Tibial nerve (tissue), 4 donors: ENCODE data around the gene CTDSP2.

Source experiments
- CTCF ChIP-seq, 5 experiments: fragments of 200-600 bp in 3 of 5; fragments of 450-650 bp in 2 of 5; sonication (generic) in 3 of 5; IDR thresholded peaks; one replicate each; pipeline ENCODE4 v1.5.1; 2016 to 2019; ENCODE audit warnings: antibody characterized with exemption in 5 of 5, mild to moderate bottlenecking in 3 of 5, moderate library complexity in 2 of 5
- EP300 ChIP-seq, 2 donors: sonication (generic); formaldehyde crosslinking; IDR thresholded peaks; one replicate each; pipeline ENCODE4 v1.6.1; 2017; ENCODE audit warnings: antibody characterized with exemption in 2 of 2, mild to moderate bottlenecking in 1 of 2
- POLR2A ChIP-seq, 2 donors: fragments of 450-650 bp; IDR thresholded peaks; one replicate each; pipeline ENCODE4 v1.6.1; 2017; ENCODE audit warnings: antibody characterized with exemption in 2 of 2, mild to moderate bottlenecking in 2 of 2, moderate library complexity in 2 of 2

- no peak for TF ChIP-seq POLR2A (IDR thresholded peaks at IDR 0.05)
- no peak for TF ChIP-seq CTCF (IDR thresholded peaks at IDR 0.05)
- no peak for TF ChIP-seq EP300 (IDR thresholded peaks at IDR 0.05)
Measured at GRCh38 chr12:57810450-57810849, 36.1 kb downstream of the CTDSP2 start.
